Naive thymus-derived CD8-positive, alpha-beta T cell (primary cell): Measurements from ENCODE around the gene DSTYK. TPM values are rescaled to one million over a fixed set of nuclear protein-coding genes. Genes with fewer than 3 reads are reported as not detected.
A peak's percentile ranks its signal among the peaks of the same experiment; 100 is the strongest.

Source experiments
- ATAC-seq, 2 donors: fragments of 150-1000 bp; cut with Tn5 transposase in 1 of 2; sonication (Bioruptor Pico), chemical (Tn5 transposase) in 1 of 2; 1 replicate in 1 of 2; 2 replicates in 1 of 2; pipeline ENCODE4 v1.10.0; 2021; ENCODE audit warnings: mild to moderate bottlenecking in 2 of 2, moderate library complexity in 2 of 2
- POLR2A ChIA-PET: fragments of 350-600 bp; sonication (Branson Sonifier 250); formaldehyde crosslinking; loops from one replicate; lab custom pipeline; 2021; ENCODE audit warnings: antibody characterized with exemption; lab: Charles Lee
- DNase-seq, 10 donors: peaks; one replicate each; pipeline versions ENCODE4 v3.0.0 to v3.0.0-alpha.2; 2020 to 2022
- H3K27ac Mint-ChIP-seq, 10 donors: one replicate each; pipeline ENCODE4 v1.8.0; 2020 to 2022; ENCODE audit warnings: mild to moderate bottlenecking in 10 of 10, mixed read lengths in 10 of 10, moderate library complexity in 4 of 10, inconsistent platforms in 1 of 10
- H3K27me3 Mint-ChIP-seq, 5 donors: one replicate each; pipeline ENCODE4 v1.8.0; 2021 to 2022; ENCODE audit warnings: mixed read lengths in 5 of 5
- H3K36me3 Mint-ChIP-seq, 3 donors: one replicate each; pipeline ENCODE4 v1.8.0; 2020 to 2022; ENCODE audit warnings: mixed read lengths in 3 of 3, mild to moderate bottlenecking in 2 of 3, inconsistent platforms in 1 of 3
- H3K4me1 Mint-ChIP-seq, 4 donors: one replicate each; pipeline ENCODE4 v1.8.0; 2021 to 2022; ENCODE audit warnings: mixed read lengths in 4 of 4
- H3K4me3 Mint-ChIP-seq, 10 donors: one replicate each; pipeline ENCODE4 v1.8.0; 2020 to 2022; ENCODE audit warnings: mild to moderate bottlenecking in 10 of 10, mixed read lengths in 10 of 10, moderate library complexity in 6 of 10, inconsistent platforms in 1 of 10
- H3K9me3 Mint-ChIP-seq, 9 donors: one replicate each; pipeline ENCODE4 v1.8.0; 2020 to 2022; ENCODE audit warnings: mixed read lengths in 9 of 9, mild to moderate bottlenecking in 3 of 9, inconsistent platforms in 1 of 9, moderate library complexity in 1 of 9
- polyA plus RNA-seq, 3 donors: library from polyadenylated mRNA; unstranded; fragments of 300-500 nt; fragmentation: Illumina TruSeq; gene quantifications; one replicate each; pipeline ENCODE4 v1.2.3, GENCODE V29; 2021
- total RNA-seq, 8 experiments: library from RNA in 2 of 8; stranded (reverse) in 2 of 8; gene quantifications; one replicate each; pipeline ENCODE4 v1.2.3 and lab custom pipeline; 2021 to 2026

The DSTYK gene
- 10 to 100 TPM; 15.9 to 17.5 TPM for total RNA-seq
- polyA plus RNA-seq = 1 to 10 TPM; 5.2 to 8.6 (median 7.0) TPM
- total RNA-seq (lab: John Stamatoyannopoulos, UW) = 57.4 to 71.1 (median 68.5) reads per million in 6 experiments

GRCh38 chr1:205211169-205211838 is at the start of gene DSTYK:
Gene DSTYK, minus strand, starts transcription at chr1:205211702. Its CDS starts 167 bp downstream, at chr1:205211535.
- peaks cover 14 to 53% (median 41%) of the 10 kb centered on the region in 4 donors for H3K4me1 Mint-ChIP-seq
- ATAC-seq (peak; percentile 91 to 92), DNase-seq (peak; percentile 78 to 96 (median 92))
- H3K4me3 Mint-ChIP-seq = peak within 1 kb of the TSS; percentile 93 to 99 (median 97)
- POLR2A ChIA-PET = interaction anchor here (0.6 to 3.9 kb wide), 7 partner anchors 15 to 1417 kb away, joined by 3 to 35 read pairs (median 6); partner anchors contain the start of genes RBBP5 and TMCC2
- H3K36me3 Mint-ChIP-seq = no peaks in the 10 kb centered on the region
- H3K27me3 Mint-ChIP-seq = no peaks in the 10 kb centered on the region
- peak within 1 kb of the TSS; percentile 95 to 100 (median 98) for H3K27ac Mint-ChIP-seq
- H3K9me3 Mint-ChIP-seq = no peaks in the 10 kb centered on the region

DNA sequence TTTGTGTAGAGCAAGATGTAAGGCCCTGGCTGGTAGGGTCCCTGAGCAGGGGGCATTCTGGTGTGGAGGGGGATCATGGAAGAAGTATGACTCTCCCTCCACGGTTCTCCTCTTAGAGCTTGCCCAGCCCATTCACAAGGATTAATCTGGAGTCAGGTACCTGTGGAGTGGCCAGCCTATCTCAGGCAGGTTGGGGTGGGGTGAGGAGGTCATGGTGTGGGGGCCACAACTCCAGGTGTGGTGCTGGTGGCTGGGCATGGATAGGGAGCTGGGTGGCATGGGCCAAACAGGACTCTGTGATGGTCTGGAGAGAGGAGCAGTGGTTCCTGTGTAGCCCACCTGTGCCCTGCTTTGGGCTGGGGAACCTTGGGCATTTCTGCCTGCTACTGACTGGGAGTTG is 48.5 kb upstream of the DSTYK start:
- no peak for ATAC-seq
- H3K4me3 Mint-ChIP-seq = no peak overlapping the region
- DNase-seq = no peak
- H3K4me1 Mint-ChIP-seq = peaks cover 8 to 15% (median 11%) of the 10 kb centered on the region in 4 donors
- peaks cover 0 to 3% (median 0%) of the 10 kb centered on the region in 5 donors for H3K27me3 Mint-ChIP-seq
- H3K27ac Mint-ChIP-seq = no peak overlapping the region
- no peaks in the 10 kb centered on the region for H3K36me3 Mint-ChIP-seq
- no peaks in the 10 kb centered on the region for H3K9me3 Mint-ChIP-seq
- POLR2A ChIA-PET = no interaction called here

GRCh38 chr1:205259324-205259832 is 47.9 kb upstream of the DSTYK start:
- Mint-ChIP-seq H3K27ac (peak overlapping the region in 1 of 10 donors; percentile 60), H3K4me1 (peaks cover 8 to 15% (median 11%) of the 10 kb centered on the region in 4 donors), H3K36me3 (no peaks in the 10 kb centered on the region), H3K9me3 (no peaks in the 10 kb centered on the region), H3K4me3 (no peak overlapping the region), H3K27me3 (peaks cover 0 to 3% (median 0%) of the 10 kb centered on the region in 5 donors)
- ATAC-seq = no peak
- DNase-seq = no peak
- POLR2A ChIA-PET = interaction anchor here (0.5 kb wide), 1 partner anchor 135 kb away, joined by 6 read pairs; no protein-coding TSS in a partner anchor

DNA sequence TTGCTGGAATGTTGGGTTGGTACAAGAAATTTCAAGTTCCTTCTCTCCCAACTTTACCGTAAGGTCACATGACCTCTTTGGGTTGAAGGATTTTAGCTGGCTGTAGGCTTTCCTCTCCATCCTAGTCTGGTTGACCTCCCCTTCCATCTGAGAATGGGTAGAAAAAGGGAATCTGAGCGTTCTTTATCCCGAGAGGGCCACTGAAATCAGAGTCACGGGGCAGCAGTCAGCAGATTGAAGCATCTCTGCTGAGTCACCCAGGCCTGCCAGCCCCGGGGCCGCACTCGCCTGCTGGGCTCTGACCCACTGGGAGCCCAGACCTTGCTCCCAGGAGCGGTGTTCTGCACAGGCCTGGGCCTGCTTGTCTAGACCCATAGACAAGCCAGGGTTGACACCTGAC is 47.2 kb upstream of the DSTYK start:
- POLR2A ChIA-PET = interaction anchor here (0.5 kb wide), 1 partner anchor 134 kb away, joined by 6 read pairs; no protein-coding TSS in a partner anchor
- no peaks in the 10 kb centered on the region for H3K9me3 Mint-ChIP-seq
- DNase-seq (no peak), ATAC-seq (no peak)
- H3K27ac Mint-ChIP-seq = no peak overlapping the region
- H3K36me3 Mint-ChIP-seq = no peaks in the 10 kb centered on the region
- H3K4me1 Mint-ChIP-seq = peaks cover 8 to 15% (median 11%) of the 10 kb centered on the region in 4 donors
- peaks cover 0 to 3% (median 0%) of the 10 kb centered on the region in 5 donors for H3K27me3 Mint-ChIP-seq
- H3K4me3 Mint-ChIP-seq = no peak overlapping the region

GRCh38 chr1:205258261-205258691 is 46.8 kb upstream of the DSTYK start:
- POLR2A ChIA-PET = interaction anchor here (0.6 kb wide), 1 partner anchor 30 kb away, joined by 3 read pairs; no protein-coding TSS in a partner anchor
- ATAC-seq (no peak), DNase-seq (no peak)
- H3K4me1 Mint-ChIP-seq = peaks cover 8 to 15% (median 11%) of the 10 kb centered on the region in 4 donors
- H3K36me3 Mint-ChIP-seq = no peaks in the 10 kb centered on the region
- H3K9me3 Mint-ChIP-seq = no peaks in the 10 kb centered on the region
- H3K4me3 Mint-ChIP-seq = no peak overlapping the region
- no peak overlapping the region for H3K27ac Mint-ChIP-seq
- H3K27me3 Mint-ChIP-seq = peaks cover 0 to 3% (median 0%) of the 10 kb centered on the region in 5 donors

GRCh38 chr1:205257735-205258134 is 46.2 kb upstream of the DSTYK start:
- H3K4me3 Mint-ChIP-seq = peak overlapping the region in 1 of 10 donors; percentile 12
- POLR2A ChIA-PET = interaction anchor here (0.6 kb wide), 1 partner anchor 29 kb away, joined by 3 read pairs; no protein-coding TSS in a partner anchor

GRCh38 chr1:205256951-205257625 is 45.6 kb upstream of the DSTYK start:
- Mint-ChIP-seq H3K4me3 (peak overlapping the region in 1 of 10 donors; percentile 12), H3K9me3 (no peaks in the 10 kb centered on the region), H3K27ac (no peak overlapping the region), H3K27me3 (peaks cover 0 to 3% (median 0%) of the 10 kb centered on the region in 5 donors), H3K36me3 (no peaks in the 10 kb centered on the region), H3K4me1 (peaks cover 0 to 9% (median 7%) of the 10 kb centered on the region in 4 donors)
- DNase-seq (no peak), ATAC-seq (no peak)
- POLR2A ChIA-PET = interaction anchor here (0.9 to 1.0 kb wide), 2 partner anchors 29 to 46 kb away, joined by 3 to 5 read pairs; partner anchors contain the start of gene TMCC2

More at GRCh38 chr1:205257735-205258134, 46.2 kb upstream of the DSTYK start:
- no peak for DNase-seq
- Mint-ChIP-seq H3K9me3 (no peaks in the 10 kb centered on the region), H3K4me1 (peaks cover 5 to 13% (median 11%) of the 10 kb centered on the region in 4 donors), H3K36me3 (no peaks in the 10 kb centered on the region), H3K27me3 (peaks cover 0 to 3% (median 0%) of the 10 kb centered on the region in 5 donors), H3K27ac (no peak overlapping the region)
- no peak for ATAC-seq

DNA sequence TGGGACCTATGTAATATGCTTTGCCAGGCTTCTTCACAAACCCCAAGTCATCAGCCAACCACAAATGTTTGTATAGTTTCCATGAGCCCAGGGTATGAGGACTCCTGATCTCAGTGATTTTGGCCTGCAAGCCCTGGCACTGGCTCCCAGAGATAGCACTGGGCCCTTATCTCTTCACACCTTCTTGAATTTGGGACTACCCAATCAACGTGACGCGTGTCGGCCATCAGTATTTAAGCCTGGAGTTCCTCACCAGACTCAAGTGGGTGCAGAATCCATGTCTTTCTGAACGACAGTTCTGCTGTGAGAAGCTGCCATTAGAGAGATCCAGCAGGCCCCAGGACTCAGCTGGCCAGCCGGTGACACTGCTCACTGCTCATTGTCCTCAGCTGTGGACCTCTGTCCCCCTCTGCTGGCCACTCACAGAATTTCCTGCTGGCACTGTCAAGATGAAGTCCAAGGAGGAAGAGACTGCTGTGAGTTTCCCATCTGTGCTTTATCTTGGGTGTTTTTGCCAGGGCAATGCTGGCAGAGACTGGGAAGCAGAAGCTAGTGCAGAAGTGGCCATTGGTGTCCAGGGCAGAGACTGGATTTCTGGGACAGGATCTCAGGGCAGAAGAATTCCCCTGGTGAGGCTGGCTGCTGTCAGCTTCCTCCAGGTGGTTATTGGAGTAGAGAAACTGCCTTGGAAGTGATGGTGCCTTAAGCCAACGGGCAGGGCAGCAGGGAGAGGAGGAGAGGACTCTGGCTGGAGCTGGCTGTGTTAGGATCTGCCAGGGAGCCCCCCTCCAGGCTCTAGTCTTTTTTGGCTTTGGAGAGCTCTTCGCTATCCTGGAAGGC is 44.7 kb upstream of the DSTYK start:
- Mint-ChIP-seq H3K4me1 (peaks cover 0 to 4% (median 2%) of the 10 kb centered on the region in 4 donors), H3K36me3 (no peaks in the 10 kb centered on the region), H3K27me3 (peaks cover 0 to 3% (median 0%) of the 10 kb centered on the region in 5 donors), H3K4me3 (no peak overlapping the region), H3K9me3 (no peaks in the 10 kb centered on the region), H3K27ac (peak overlapping the region in 3 of 10 donors; percentile 8 to 66 (median 14))
- peak; percentile 94 to 99 for ATAC-seq
- DNase-seq = peak; percentile 70 to 89 (median 81)
- POLR2A ChIA-PET = interaction anchor here (0.9 to 1.0 kb wide), 3 partner anchors 27 to 45 kb away, joined by 3 to 5 read pairs (median 3); partner anchors contain the start of gene TMCC2

DNA sequence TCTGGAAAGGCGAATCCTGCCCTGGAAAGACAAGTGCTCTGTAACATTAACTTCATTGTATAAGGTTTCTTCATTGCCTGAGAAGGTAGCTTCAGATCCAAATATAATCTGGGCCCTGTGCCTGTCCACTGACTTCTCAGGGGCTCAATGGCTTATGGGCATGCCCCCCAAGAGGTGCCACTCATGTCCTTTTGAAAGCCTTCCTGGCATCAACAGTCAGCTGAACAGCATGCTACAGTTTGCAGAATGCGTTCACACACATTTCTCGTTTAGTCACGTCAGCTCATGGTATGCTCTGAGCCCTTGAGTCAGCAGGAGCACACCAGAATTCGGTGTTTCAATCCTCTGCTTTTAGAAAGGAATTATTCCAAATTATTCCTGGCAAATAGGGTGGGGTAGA is 40.1 kb upstream of the DSTYK start:
- no peak overlapping the region for H3K27ac Mint-ChIP-seq
- POLR2A ChIA-PET = no interaction called here
- no peaks in the 10 kb centered on the region for H3K36me3 Mint-ChIP-seq
- peaks cover 0 to 1% (median 0%) of the 10 kb centered on the region in 5 donors for H3K27me3 Mint-ChIP-seq
- no peak overlapping the region for H3K4me3 Mint-ChIP-seq
- no peak for ATAC-seq
- peaks cover 0 to 9% (median 5%) of the 10 kb centered on the region in 4 donors for H3K4me1 Mint-ChIP-seq
- H3K9me3 Mint-ChIP-seq = no peaks in the 10 kb centered on the region
- DNase-seq = no peak

- Mint-ChIP-seq H3K9me3 (no peaks in the 10 kb centered on the region), H3K27me3 (no peaks in the 10 kb centered on the region), H3K36me3 (no peaks in the 10 kb centered on the region), H3K27ac (no peak overlapping the region), H3K4me3 (no peak overlapping the region), H3K4me1 (peaks cover 0 to 16% (median 6%) of the 10 kb centered on the region in 4 donors)
- DNase-seq (no peak), ATAC-seq (no peak)
- POLR2A ChIA-PET = no interaction called here
Observed at GRCh38 chr1:205250699-205251098, 39.2 kb upstream of the DSTYK start.

- no peaks in the 10 kb centered on the region for H3K9me3 Mint-ChIP-seq
- H3K4me3 Mint-ChIP-seq = no peak overlapping the region
- no peaks in the 10 kb centered on the region for H3K36me3 Mint-ChIP-seq
- DNase-seq (no peak), ATAC-seq (no peak)
- peaks cover 0 to 16% (median 6%) of the 10 kb centered on the region in 4 donors for H3K4me1 Mint-ChIP-seq
- H3K27ac Mint-ChIP-seq = no peak overlapping the region
- H3K27me3 Mint-ChIP-seq = no peaks in the 10 kb centered on the region
- POLR2A ChIA-PET = no interaction called here
Observed at GRCh38 chr1:205249651-205250050, 38.1 kb upstream of the DSTYK start.
